Stimulated activated CD8-positive, alpha-beta memory T cell treated with anti-CD3 and anti-CD28 coated beads, Interleukin-4, amount 100 ng/mL, for 48 hours (primary cell): ENCODE measurements around the gene BIRC7.

Experiments used
- DNase-seq: peaks from one replicate; pipeline ENCODE4 v3.0.0-alpha.2; 2020

The BIRC7 gene

GRCh38 chr20:63226042-63226943 is 9.4 kb upstream of the BIRC7 start:
- DNase-seq = no peak

- no peak for DNase-seq
These were observed 8.4 kb upstream of the BIRC7 start for GRCh38 chr20:63227260-63227659.

GRCh38 chr20:63228806-63229205 is 6.9 kb upstream of the BIRC7 start:
- DNase-seq = no peak

- no peak for DNase-seq
These were observed 4.9 kb upstream of the BIRC7 start for GRCh38 chr20:63230800-63231268.

GRCh38 chr20:63232235-63233060 is 3.3 kb upstream of the BIRC7 start:
- DNase-seq = no peak

- DNase-seq = no peak
These were observed 2.7 kb upstream of the BIRC7 start for GRCh38 chr20:63233061-63233344.

- DNase-seq = no peak
These were observed 1.8 kb upstream of the BIRC7 start for GRCh38 chr20:63233924-63234323.

GRCh38 chr20:63234693-63235398 is 859 bp upstream of the BIRC7 start:
- peak; percentile 40 for DNase-seq

GRCh38 chr20:63236116-63236837 is 572 bp downstream of the BIRC7 start:
- no peak for DNase-seq

- no peak for DNase-seq
These were observed 2.3 kb downstream of the BIRC7 start for GRCh38 chr20:63238031-63238430.

GRCh38 chr20:63238514-63239125 is 2.9 kb downstream of the BIRC7 start:
- no peak for DNase-seq

- DNase-seq = no peak
These were observed 3.7 kb downstream of the BIRC7 start for GRCh38 chr20:63239431-63239830.

GRCh38 chr20:63240004-63240403 is 4.3 kb downstream of the BIRC7 start:
- DNase-seq = no peak

GRCh38 chr20:63241272-63241671 is 5.6 kb downstream of the BIRC7 start:
- no peak for DNase-seq

- DNase-seq = no peak
These were observed 7.0 kb downstream of the BIRC7 start for GRCh38 chr20:63242736-63243135.

GRCh38 chr20:63243604-63244247 is 8.0 kb downstream of the BIRC7 start:
- no peak for DNase-seq

- DNase-seq = no peak
These were observed 8.8 kb downstream of the BIRC7 start for GRCh38 chr20:63244468-63244867.

- DNase-seq = no peak
These were observed 11.0 kb downstream of the BIRC7 start for GRCh38 chr20:63246490-63247288.

GRCh38 chr20:63247671-63248228 is 12.0 kb downstream of the BIRC7 start:
- DNase-seq = no peak

- no peak for DNase-seq
These were observed 13.3 kb downstream of the BIRC7 start for GRCh38 chr20:63248835-63249591.
